GM19452 (cell line): ENCODE measurements around the gene SNIP1.
"Not testable (repeated sequence)": the region's sequence is repeated elsewhere in the genome, so short reads cannot be mapped to it uniquely, and the experiment has no call there.

Source experiments
- ATAC-seq: cut with Tn5 transposase; IDR thresholded peaks from one replicate; pipeline ENCODE4 v1.9.1; 2021; ENCODE audit not compliant: unreplicated experiment

SNIP1 gene

GRCh38 chr1:37513795-37514349 is 40.2 kb downstream of the SNIP1 start:
- ATAC-seq, result no peak

DNA sequence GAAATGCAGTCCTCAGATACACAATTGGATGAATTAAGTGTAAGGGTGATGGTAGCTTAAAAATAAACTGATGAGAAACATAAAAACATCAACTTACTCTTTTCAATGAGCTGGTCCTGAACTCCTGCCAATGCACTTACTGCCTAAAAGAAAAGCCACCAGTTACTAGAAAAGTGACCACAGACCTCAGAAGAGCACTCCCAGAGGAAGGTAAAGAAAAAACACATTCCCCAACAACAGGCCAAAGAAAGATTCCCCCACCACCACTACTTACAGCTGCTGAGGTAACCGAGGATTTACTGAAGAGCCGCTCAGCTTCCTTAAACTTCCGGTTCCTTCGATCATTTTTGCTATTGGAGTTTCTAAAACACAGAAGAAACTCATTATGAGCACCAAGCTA is 44.9 kb downstream of the SNIP1 start:
- ATAC-seq, result no peak

- no peak for ATAC-seq
Observed at GRCh38 chr1:37506740-37507139, 47.4 kb downstream of the SNIP1 start.

GRCh38 chr1:37502791-37503190 is 51.3 kb downstream of the SNIP1 start:
- not testable (repeated sequence) for ATAC-seq

DNA sequence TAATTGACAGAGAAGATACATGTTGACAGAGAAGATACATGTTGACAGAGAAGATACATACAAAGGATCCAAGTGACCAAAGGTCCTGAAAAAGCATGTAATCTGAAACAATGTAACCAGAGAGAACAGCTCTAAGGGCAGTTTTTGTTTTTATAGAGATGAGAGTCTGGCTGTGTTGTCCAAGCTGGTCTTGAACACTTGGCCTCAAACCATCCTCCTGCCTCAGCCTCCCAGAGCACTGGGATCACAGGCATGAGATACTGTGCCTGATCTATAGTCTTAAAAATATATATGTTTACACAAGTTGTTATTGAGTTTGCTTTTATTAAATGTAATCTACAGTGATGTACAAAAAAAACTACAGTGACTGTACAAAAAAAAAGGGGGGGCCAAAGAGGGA is 52.0 kb downstream of the SNIP1 start:
- no peak for ATAC-seq

GRCh38 chr1:37501661-37502060 is 52.4 kb downstream of the SNIP1 start:
- no peak for ATAC-seq

- no peak for ATAC-seq
Observed at GRCh38 chr1:37498872-37499617, 55.0 kb downstream of the SNIP1 start.

DNA sequence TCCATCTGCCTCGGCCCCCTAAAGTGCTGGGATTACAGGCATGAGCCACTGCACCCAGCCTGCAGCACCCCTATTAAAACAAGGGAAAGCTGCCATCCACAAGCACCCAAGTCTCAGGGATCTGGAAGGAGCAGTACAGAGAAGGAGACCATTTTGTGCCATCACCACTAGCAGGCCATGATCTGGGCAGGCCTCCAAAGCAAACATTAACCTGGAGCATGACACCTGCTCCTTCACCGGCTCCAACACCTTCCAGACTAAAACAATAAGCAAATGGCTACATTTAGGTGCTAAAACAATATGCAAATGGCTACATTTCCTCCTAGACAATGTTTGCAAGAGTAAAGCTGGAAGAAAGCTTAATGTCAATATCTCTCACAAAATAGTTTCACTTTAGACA is 56.3 kb downstream of the SNIP1 start:
- ATAC-seq, result no peak

DNA sequence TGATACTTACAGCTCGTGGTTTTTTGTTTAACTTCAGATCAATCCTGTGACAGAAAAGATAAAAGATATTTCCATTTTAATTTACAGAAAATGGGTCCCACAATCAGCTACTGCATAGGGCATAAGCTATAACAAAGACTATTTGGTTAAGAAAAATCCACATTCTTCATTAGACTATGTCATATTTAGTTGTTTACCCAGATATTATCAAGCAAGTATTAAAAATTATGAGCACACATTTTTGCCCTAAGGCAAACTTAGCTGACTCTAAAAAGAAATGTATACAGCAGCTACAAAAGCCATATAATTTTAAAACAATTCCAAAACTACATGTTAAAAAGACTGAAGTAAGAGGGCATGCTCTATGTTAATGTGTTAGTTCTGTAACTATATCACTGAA is 58.2 kb downstream of the SNIP1 start:
- no peak for ATAC-seq

- ATAC-seq, result no peak
Observed at GRCh38 chr1:37493336-37494098, 60.6 kb downstream of the SNIP1 start.

DNA sequence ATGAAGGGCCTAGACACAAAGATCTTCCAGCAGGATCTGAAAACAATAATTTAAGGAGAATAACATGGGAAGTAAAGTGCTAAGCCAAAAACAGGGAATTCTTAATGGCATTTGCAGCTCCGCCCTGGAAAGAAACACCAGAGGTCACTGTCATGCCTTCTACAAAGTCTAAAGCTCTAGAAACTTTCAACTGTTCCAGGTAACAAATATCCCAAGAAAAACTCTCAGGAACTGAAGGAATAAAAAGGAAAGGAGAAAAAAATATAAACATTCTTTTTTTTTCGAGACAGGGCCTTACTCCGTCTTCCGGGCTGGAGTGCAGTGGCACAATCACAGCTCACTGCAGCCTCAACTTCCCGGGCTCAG is 66.5 kb downstream of the SNIP1 start:
- ATAC-seq, result no peak

GRCh38 chr1:37486680-37487618 is 67.1 kb downstream of the SNIP1 start:
- no peak for ATAC-seq

DNA sequence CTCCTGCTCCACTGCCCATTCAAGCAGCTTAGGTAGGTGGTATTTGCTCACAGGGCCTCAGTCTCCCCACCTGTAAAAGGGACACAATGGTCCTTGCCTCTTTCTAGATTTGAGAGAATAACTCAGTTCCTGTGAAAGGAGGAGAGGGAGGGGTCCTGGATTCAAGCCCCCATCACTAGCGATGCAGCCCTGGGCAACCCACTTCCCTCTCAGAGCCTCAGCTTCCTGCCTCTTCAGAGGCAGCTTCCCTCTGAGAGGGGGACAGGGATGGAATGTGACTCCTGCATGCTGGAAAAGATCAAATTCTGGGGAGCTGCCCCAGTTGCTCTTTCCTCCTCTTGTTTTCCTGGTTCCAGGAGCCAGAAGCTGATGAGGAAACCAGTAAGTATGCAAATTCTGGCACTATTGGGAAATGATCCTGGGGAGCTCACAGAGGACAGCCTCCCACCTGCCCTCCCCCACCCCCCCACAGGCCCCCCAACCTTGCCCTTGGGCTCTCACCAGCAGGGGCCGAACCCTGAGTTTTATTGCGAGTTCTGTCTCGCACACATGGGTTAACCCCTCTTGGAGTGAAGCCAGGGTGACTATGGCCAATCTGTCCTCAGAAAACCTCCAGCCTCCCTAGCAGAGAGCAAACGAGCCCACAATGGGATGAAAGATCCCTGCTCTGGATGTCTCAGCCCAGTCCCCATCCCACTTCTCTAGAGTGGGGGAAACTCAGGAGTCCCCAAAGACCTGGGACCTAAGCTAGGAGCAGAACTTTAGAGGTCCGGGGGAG is 68.0 kb downstream of the SNIP1 start:
- ATAC-seq, result no peak
